OCI-LY1 (cell line): ENCODE measurements around the gene ACTL7B.

Experiments used
- CTCF ChIP-seq: fragments of 200-600 bp; sonication (generic), shearing (Covaris generic); IDR thresholded peaks from 2 replicates; pipeline ENCODE4 v1.5.1; 2017; ENCODE audit warnings: mild to moderate bottlenecking, antibody characterized with exemption, low read length, moderate library complexity, mixed read lengths
- EZH2 ChIP-seq: fragments of 200-600 bp; sonication (generic), shearing (Covaris generic); IDR thresholded peaks from 2 replicates; pipeline ENCODE4 v1.8.0; 2017; ENCODE audit warnings: borderline replicate concordance, mixed run types, mild to moderate bottlenecking, antibody characterized with exemption, low read length, moderate library complexity, mixed read lengths

GRCh38 chr9:108842610-108843295 lies 13.0 kb downstream of the ACTL7B start:
- no peak for TF ChIP-seq CTCF
- TF ChIP-seq EZH2 = no peak
